Measurements from ENCODE around the gene SLC6A16. TPM values are rescaled to one million over a fixed set of nuclear protein-coding genes. Genes with fewer than 3 reads are reported as not detected.
A peak's percentile ranks its signal among the peaks of the same experiment; 100 is the strongest.
"Not testable (repeated sequence)": the region's sequence is repeated elsewhere in the genome, so short reads cannot be mapped to it uniquely, and the experiment has no call there.

SLC6A16 gene
- total RNA-seq, 2 experiments from 2014 or later: 4.8 to 5.7 TPM

- Mint-ChIP-seq H3K4me1 (peaks cover 81% of the 10 kb centered on the region), H3K4me3 (peak overlapping the region; percentile 100), H3K27ac (peak overlapping the region; percentile 88), H3K27me3 (no peaks in the 10 kb centered on the region), H3K36me3 (ENCODE audit: low read depth) (peaks cover 55% of the 10 kb centered on the region), H3K9me3 (no peaks in the 10 kb centered on the region)
- ChIA-PET POLR2A (no interaction called here), CTCF (interaction anchor here (0.9 to 2.2 kb wide), 6 partner anchors 11 to 341 kb away, joined by 3 to 6 read pairs (median 3); partner anchors contain the start of genes GYS1 and RUVBL2)
- DNase-seq: peak; percentile 81
Observed at GRCh38 chr19:49333811-49334288, 8.9 kb upstream of the SLC6A16 start.

GRCh38 chr19:49333418-49333805 lies 8.4 kb upstream of the SLC6A16 start:
- ChIA-PET CTCF (interaction anchor here (0.9 to 2.2 kb wide), 5 partner anchors 12 to 340 kb away, joined by 3 to 6 read pairs (median 3); partner anchors contain the start of genes GYS1 and RUVBL2), POLR2A (no interaction called here)
- Mint-ChIP-seq H3K27me3 (no peaks in the 10 kb centered on the region), H3K4me1 (peaks cover 81% of the 10 kb centered on the region), H3K9me3 (no peaks in the 10 kb centered on the region), H3K27ac (peak overlapping the region; percentile 88), H3K4me3 (peak overlapping the region; percentile 100), H3K36me3 (ENCODE audit: low read depth) (peaks cover 55% of the 10 kb centered on the region)
- DNase-seq: no peak

- POLR2A ChIA-PET, DNase-seq, H3K27me3 Mint-ChIP-seq, H3K9me3 Mint-ChIP-seq: not testable (repeated sequence)
- Mint-ChIP-seq H3K4me1 (peaks cover 81% of the 10 kb centered on the region), H3K4me3 (peak overlapping the region; percentile 100), H3K27ac (peak overlapping the region; percentile 88), H3K36me3 (ENCODE audit: low read depth) (peaks cover 55% of the 10 kb centered on the region)
- CTCF ChIA-PET: interaction anchor here (0.9 to 2.2 kb wide), 5 partner anchors 12 to 340 kb away, joined by 3 to 6 read pairs (median 3); partner anchors contain the start of genes GYS1 and RUVBL2
Observed at GRCh38 chr19:49332691-49333417, 7.9 kb upstream of the SLC6A16 start.

GRCh38 chr19:49331616-49332055 lies 6.6 kb upstream of the SLC6A16 start:
- peaks cover 54% of the 10 kb centered on the region for H3K36me3 Mint-ChIP-seq (ENCODE audit: low read depth)
- CTCF ChIA-PET: interaction anchor here (0.6 to 2.2 kb wide), 3 partner anchors 13 to 516 kb away, joined by 3 to 6 read pairs (median 3); no protein-coding TSS in a partner anchor
- peak; percentile 79 for DNase-seq

GRCh38 chr19:49331187-49331586 lies 6.2 kb upstream of the SLC6A16 start:
- H3K27me3 Mint-ChIP-seq, H3K9me3 Mint-ChIP-seq, H3K4me3 Mint-ChIP-seq, DNase-seq, POLR2A ChIA-PET: not testable (repeated sequence)
- Mint-ChIP-seq H3K36me3 (ENCODE audit: low read depth) (peaks cover 52% of the 10 kb centered on the region), H3K4me1 (peaks cover 76% of the 10 kb centered on the region), H3K27ac (peak overlapping the region; percentile 88)
- CTCF ChIA-PET: interaction anchor here (0.6 to 1.0 kb wide), 2 partner anchors 227 to 517 kb away, joined by 3 read pairs; no protein-coding TSS in a partner anchor

More at GRCh38 chr19:49331616-49332055, 6.6 kb upstream of the SLC6A16 start:
- H3K9me3 Mint-ChIP-seq: no peaks in the 10 kb centered on the region
- no peak overlapping the region for H3K4me3 Mint-ChIP-seq
- POLR2A ChIA-PET: no interaction called here
- peak overlapping the region; percentile 88 for H3K27ac Mint-ChIP-seq
- peaks cover 78% of the 10 kb centered on the region for H3K4me1 Mint-ChIP-seq
- no peaks in the 10 kb centered on the region for H3K27me3 Mint-ChIP-seq

- no peak overlapping the region for H3K27ac Mint-ChIP-seq
- peaks cover 63% of the 10 kb centered on the region for H3K4me1 Mint-ChIP-seq
- H3K27me3 Mint-ChIP-seq: no peaks in the 10 kb centered on the region
- peaks cover 51% of the 10 kb centered on the region for H3K36me3 Mint-ChIP-seq (ENCODE audit: low read depth)
- no peaks in the 10 kb centered on the region for H3K9me3 Mint-ChIP-seq
- DNase-seq: no peak
- ChIA-PET CTCF (interaction anchor here (0.6 to 1.9 kb wide), 3 partner anchors 19 to 268 kb away, joined by 3 to 10 read pairs (median 5); no protein-coding TSS in a partner anchor), POLR2A (no interaction called here)
- H3K4me3 Mint-ChIP-seq: no peak overlapping the region
Observed at GRCh38 chr19:49328741-49329140, 3.8 kb upstream of the SLC6A16 start.

GRCh38 chr19:49327878-49328544 lies 3.0 kb upstream of the SLC6A16 start:
- Mint-ChIP-seq H3K27ac (peak overlapping the region; percentile 4), H3K4me1 (peaks cover 56% of the 10 kb centered on the region), H3K36me3 (ENCODE audit: low read depth) (peaks cover 48% of the 10 kb centered on the region), H3K27me3 (no peaks in the 10 kb centered on the region), H3K4me3 (no peak overlapping the region), H3K9me3 (no peaks in the 10 kb centered on the region)
- POLR2A ChIA-PET: no interaction called here
- CTCF ChIA-PET: interaction anchor here (0.6 to 1.9 kb wide), 2 partner anchors 31 to 390 kb away, joined by 3 to 10 read pairs; no protein-coding TSS in a partner anchor
- DNase-seq: peak; percentile 61

GRCh38 chr19:49326165-49326704 lies 1.2 kb upstream of the SLC6A16 start:
- ChIA-PET POLR2A (interaction anchor here (0.6 kb wide), 1 partner anchor 153 kb away, joined by 9 read pairs; no protein-coding TSS in a partner anchor), CTCF (interaction anchor here (0.6 to 1.2 kb wide), 3 partner anchors 25 to 99 kb away, joined by 3 to 5 read pairs (median 3); no protein-coding TSS in a partner anchor)
- H3K27ac Mint-ChIP-seq: peak overlapping the region; percentile 82
- H3K36me3 Mint-ChIP-seq (ENCODE audit: low read depth): peaks cover 50% of the 10 kb centered on the region
- H3K4me1 Mint-ChIP-seq: peaks cover 38% of the 10 kb centered on the region
- H3K9me3 Mint-ChIP-seq: no peaks in the 10 kb centered on the region
- H3K27me3 Mint-ChIP-seq: no peaks in the 10 kb centered on the region
- DNase-seq: no peak
- H3K4me3 Mint-ChIP-seq: no peak overlapping the region

- not testable (repeated sequence) for H3K27ac Mint-ChIP-seq, H3K9me3 Mint-ChIP-seq, H3K27me3 Mint-ChIP-seq, DNase-seq, H3K4me3 Mint-ChIP-seq
- H3K4me1 Mint-ChIP-seq: peaks cover 34% of the 10 kb centered on the region
- CTCF ChIA-PET: interaction anchor here (0.6 to 1.2 kb wide), 3 partner anchors 25 to 98 kb away, joined by 3 to 5 read pairs (median 3); no protein-coding TSS in a partner anchor
- peaks cover 47% of the 10 kb centered on the region for H3K36me3 Mint-ChIP-seq (ENCODE audit: low read depth)
- POLR2A ChIA-PET: interaction anchor here (0.6 kb wide), 1 partner anchor 154 kb away, joined by 9 read pairs; no protein-coding TSS in a partner anchor
Observed at GRCh38 chr19:49325756-49326155, 765 bp upstream of the SLC6A16 start.

GRCh38 chr19:49318296-49318695 lies 6.7 kb downstream of the SLC6A16 start:
- peaks cover 15% of the 10 kb centered on the region for H3K9me3 Mint-ChIP-seq
- H3K4me1 Mint-ChIP-seq: peaks cover 13% of the 10 kb centered on the region
- H3K27me3 Mint-ChIP-seq: no peaks in the 10 kb centered on the region
- ChIA-PET POLR2A (no interaction called here), CTCF (interaction anchor here (0.6 kb wide), 1 partner anchor 185 kb away, joined by 3 read pairs; no protein-coding TSS in a partner anchor)
- H3K4me3 Mint-ChIP-seq: no peak overlapping the region
- DNase-seq: no peak
- H3K27ac Mint-ChIP-seq: no peak overlapping the region
- peaks cover 46% of the 10 kb centered on the region for H3K36me3 Mint-ChIP-seq (ENCODE audit: low read depth)

GRCh38 chr19:49316284-49316683 lies 8.7 kb downstream of the SLC6A16 start:
- no peak overlapping the region for H3K4me3 Mint-ChIP-seq
- H3K4me1 Mint-ChIP-seq: peaks cover 13% of the 10 kb centered on the region
- ChIA-PET POLR2A (no interaction called here), CTCF (interaction anchor here (0.6 kb wide), 1 partner anchor 80 kb away, joined by 3 read pairs; no protein-coding TSS in a partner anchor)
- H3K36me3 Mint-ChIP-seq (ENCODE audit: low read depth): peaks cover 36% of the 10 kb centered on the region
- H3K27me3 Mint-ChIP-seq: no peaks in the 10 kb centered on the region
- H3K9me3 Mint-ChIP-seq: peaks cover 15% of the 10 kb centered on the region
- no peak for DNase-seq
- no peak overlapping the region for H3K27ac Mint-ChIP-seq

GRCh38 chr19:49315111-49315510 lies 9.9 kb downstream of the SLC6A16 start:
- no peak for DNase-seq
- H3K27me3 Mint-ChIP-seq: no peaks in the 10 kb centered on the region
- no peak overlapping the region for H3K27ac Mint-ChIP-seq
- POLR2A ChIA-PET: no interaction called here
- CTCF ChIA-PET: interaction anchor here (0.6 kb wide), 1 partner anchor 10 kb away, joined by 3 read pairs; no protein-coding TSS in a partner anchor
- peaks cover 34% of the 10 kb centered on the region for H3K36me3 Mint-ChIP-seq (ENCODE audit: low read depth)
- peaks cover 13% of the 10 kb centered on the region for H3K4me1 Mint-ChIP-seq
- H3K9me3 Mint-ChIP-seq: peaks cover 15% of the 10 kb centered on the region
- no peak overlapping the region for H3K4me3 Mint-ChIP-seq
